Measurements from ENCODE around the gene SOX8. TPM values are rescaled to one million over a fixed set of nuclear protein-coding genes. Genes with fewer than 3 reads are reported as not detected.

The SOX8 gene
- total RNA-seq, 1 experiment from 2014 or later = 0.14 TPM

DNA sequence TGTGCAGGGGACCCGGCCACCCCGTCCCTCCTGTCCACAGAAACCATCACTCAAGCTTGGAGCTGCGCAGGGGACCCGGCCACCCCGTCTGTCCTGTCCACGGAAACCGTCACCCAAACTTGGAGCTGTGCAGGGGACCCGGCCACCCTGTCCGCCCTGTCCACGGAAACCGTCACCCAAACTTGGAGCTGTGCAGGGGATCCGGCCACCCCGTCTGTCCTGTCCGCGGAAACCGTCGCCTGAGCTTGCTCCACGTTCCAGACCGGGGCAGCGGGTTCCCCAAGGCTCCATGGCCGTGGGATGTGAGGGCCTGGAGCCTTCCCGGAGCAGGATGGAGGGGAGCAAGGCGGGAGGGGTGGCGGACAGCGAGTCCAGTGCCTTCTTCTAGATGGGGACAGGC lies 25.2 kb downstream of the SOX8 start:
- no peak for DNase-seq (ENCODE audit: low spot score)

DNA sequence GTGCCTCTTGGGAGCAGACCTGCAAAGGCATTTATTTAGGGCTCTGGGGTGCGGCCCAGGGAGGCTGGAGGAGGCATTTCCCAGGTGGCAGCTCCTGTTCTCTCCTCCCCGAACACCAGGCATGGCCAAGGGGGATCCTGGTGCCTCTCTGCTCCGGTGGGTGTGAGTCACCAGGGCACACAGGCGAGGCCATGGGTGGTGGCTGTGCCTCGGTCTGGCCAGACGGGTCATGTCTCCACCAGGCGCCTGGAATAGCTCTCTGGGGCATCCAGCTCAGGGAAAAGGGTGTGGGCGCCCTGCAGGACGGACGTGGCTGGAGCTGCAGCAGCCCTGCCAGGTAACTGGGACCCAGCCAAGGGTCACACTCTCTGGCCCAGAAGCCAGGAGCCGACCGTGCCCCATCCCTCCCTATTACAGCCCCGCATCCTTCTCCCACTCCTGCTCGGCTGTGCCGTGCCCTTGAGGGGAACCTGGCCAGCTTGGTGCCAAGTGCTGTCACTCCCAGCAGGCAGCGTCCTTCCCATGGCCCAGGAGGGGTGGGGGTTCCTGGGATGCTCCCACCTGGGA lies 25.8 kb downstream of the SOX8 start:
- peak; percentile 51 for DNase-seq (ENCODE audit: low spot score)

DNA sequence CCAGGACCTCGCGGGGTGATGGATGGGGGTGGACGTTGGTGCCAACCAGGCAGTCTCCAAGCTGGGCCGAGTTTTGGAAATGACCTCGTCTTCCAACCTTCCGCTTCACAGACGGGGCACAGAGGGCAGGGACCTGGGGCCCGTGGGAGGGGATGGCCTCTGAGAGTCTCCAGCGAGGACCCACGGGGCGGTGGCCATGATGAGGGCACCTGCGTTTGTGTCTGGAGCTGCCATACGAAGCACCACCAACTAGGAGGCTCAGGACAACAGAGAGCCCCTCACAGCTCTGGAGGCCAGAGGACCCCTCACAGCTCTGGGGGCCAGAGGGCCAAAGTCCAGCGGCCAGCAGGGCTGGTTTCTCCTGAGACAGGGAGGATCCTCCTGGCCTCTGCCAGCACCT lies 26.5 kb downstream of the SOX8 start:
- no peak for DNase-seq (ENCODE audit: low spot score)

DNA sequence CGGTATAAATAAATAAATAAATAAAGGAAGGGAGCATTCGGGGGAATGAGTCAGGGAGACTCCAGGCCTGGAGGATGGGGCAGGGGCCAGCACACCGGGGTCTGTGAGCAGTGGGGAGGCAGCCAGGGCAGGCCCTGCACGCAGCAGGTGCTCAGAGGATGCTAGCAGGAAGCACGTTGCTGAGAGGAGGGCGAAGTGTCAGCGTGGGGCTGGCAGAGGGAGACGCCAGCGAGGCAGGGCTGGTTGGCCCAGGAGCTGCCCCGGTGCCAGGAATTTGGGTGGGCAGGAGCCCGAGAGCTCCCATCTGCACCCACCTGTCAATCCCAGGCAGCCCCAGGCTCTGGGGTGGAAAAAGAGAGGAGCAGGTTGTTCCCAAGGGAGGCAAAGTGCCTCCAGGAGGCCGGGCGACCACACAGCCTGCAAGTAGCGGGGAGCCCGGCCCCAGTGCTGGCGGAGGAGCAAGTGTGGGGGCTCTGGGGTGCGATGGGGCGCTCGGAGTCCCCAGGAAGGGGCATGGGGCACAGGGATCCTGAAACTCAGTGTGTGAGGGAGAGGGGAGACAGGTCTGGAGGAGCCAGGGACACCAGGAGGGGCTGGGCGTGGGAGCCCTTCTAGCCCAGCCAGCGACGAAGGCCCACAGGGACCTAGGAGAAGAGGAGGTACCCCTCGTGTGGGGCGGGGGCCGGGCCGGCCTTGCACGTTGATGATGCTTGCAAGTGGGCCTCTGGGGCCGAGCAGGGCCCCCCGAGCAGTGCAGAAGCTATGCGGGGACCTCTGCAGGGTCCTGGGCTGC lies 28.0 kb downstream of the SOX8 start:
- no peak for DNase-seq (ENCODE audit: low spot score)

DNA sequence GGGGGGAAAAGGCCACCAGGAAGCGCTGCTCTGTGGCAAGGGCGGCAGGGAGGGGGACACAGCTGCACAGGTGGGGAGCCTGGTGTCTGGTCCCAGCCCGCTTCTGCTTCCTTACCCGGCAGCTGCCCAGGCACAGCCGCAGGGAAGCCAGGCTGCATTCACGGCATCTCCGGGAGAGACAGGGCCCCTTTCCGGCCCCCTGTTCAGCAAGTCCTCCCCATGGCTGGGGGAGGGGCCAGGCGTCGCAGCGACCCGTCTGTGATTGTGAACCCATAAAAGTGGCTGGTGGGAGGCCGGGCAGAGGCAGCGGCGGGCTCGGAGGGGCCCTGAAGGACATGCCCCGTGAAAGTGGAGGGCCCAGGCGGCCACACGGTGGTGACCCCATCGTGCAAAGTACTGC lies 28.7 kb downstream of the SOX8 start:
- DNase-seq (ENCODE audit: low spot score) = no peak

DNA sequence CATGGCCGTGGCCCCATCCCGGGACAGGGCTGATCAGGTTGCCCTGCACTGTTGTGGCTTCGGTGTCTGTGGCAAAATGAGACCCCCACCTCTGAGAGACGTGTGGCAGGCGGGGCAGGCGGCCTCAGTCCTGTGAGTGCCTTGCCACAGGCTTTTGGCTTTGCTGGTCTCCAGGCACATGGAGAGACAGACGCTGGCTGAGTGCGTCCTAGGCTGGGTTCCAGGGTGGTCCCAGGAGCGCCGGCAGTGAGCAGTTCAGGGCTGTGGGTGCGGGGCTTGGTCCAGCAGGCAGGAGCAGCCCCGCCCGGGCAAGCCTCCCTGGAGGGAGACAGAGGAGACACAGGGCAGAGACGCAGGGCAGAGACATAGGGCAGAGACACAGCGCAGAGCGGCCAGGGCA lies 29.2 kb downstream of the SOX8 start:
- no peak for DNase-seq (ENCODE audit: low spot score)

DNA sequence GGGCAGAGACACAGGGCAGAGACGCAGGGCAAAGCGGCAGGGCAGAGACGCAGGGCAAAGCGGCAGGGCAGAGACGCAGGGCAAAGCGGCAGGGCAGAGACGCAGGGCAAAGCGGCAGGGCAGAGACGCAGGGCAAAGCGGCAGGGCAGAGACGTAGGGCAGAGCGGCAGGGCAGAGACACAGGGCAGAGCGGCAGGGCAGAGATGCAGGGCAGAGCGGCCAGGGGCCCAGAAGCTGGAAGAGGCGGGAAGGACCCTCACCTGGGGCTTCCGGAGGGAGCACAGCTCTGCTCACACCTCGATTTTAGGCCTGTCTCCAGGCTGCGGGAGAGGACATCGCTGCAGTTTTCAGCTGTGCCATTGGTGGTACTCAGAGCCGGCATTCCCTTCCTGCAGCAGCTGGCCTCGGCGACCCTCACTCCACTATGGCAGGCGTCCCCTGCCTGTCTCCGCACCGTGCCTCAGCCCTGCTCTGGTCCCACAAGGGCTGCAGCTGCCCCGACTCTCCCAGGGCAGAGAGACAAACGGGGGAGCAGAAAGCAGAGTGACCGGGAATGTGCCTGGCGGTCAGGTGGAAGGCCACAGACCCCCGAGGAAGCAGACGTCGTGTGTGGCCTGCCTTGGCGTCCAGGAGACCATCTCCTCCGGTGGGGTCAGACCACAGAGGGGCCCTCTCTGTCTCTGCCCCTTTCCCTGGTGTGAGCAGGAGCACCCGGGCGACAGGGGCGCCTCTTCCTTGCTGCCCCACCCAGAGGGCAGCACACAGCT lies 29.9 kb downstream of the SOX8 start:
- no peak for DNase-seq (ENCODE audit: low spot score)

DNA sequence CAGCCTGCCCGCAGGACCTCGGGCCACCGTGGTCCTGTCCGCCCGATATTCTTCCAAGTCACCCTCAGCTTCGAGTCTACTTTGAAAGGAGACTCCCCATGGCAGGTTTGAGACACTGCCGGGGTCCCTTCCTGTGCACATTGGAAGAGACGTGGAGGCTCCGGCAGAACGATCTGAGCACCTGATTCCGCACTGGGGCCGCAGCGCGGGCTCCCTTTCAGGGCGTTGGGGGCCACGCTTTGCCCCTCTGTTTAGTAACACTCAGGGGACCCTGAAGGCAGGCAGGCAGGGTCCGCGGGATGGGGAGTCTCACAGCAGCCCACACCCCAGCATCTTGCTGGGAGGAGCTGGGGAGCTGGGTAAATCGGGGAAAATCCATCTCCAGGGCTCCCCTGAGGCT lies 30.6 kb downstream of the SOX8 start:
- DNase-seq (ENCODE audit: low spot score) = no peak

DNA sequence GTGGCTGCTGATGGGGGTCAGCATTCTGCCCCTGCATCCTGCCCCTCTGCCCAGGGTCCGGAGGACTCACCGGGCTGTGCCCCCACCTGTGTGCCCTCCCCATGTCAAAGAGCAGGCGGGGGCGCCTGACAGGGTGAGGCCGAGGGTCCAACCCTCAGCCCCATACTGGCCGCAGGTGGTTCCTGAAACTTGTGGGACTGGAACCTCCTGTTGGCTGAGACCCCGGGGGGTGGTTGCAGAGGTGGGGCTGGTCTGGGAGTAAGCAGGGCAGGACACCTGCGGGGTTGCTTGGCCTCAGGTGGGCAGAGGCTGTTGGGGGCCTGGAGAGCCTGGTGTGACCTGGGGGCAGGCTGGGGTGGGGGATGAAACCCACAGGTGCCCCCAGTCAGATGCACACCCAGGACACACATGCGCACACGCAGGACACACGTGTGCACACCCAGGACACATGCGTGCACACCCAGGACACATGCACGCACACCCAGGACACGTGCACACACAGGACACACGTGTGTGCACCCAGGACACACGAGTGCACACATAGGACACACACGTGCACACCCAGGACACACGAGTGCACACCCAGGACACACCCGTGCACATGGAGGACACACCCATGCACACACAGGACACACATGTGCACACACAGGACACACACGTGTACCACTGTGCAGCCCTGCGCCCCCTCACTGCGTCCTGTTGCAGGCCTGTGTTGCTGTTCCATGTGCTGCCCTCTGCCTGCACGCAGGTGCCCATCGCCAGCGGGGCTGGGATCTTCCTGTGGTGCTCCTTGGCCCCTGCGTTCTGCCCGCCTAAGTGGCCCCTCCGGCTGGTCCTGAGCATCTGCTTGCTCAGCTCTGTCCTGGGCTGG lies 31.4 kb downstream of the SOX8 start:
- DNase-seq (ENCODE audit: low spot score) = no peak

DNA sequence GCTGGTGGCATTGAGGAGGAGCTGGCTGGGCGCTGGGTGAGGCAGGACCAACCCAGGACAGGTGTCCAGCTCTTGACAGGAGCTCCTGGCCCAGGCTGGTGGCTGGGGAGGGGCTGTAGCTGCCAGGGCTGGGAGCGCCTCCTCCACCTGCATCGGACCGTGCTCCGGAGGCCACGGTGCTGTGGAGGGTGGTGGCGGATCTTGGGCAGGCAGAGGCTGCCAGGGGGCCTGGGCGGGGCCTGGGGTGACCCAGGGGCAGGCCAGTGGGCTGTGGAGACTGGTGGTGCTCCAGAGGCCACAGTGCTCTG lies 32.0 kb downstream of the SOX8 start:
- no peak for DNase-seq (ENCODE audit: low spot score)

DNA sequence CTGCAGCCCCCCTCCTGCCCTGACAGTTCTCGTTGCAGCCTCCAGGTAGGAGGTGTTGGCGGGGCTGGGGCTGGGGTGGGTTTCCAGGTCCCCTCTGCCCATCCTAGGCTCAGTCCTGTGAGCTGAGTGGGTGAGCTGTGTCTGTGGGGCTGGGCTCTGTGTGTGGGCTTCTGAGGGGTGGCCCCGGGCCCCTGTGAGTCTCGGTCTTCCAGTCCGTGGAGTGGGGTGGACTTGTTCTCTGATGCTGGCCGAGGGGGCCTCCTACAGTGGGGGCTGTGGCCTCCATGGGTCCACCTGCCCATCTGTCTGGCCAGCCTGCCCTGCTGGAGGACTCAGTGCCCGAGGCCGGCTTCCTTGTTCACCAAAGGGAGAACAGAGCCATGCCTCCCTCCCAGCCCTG lies 32.7 kb downstream of the SOX8 start:
- DNase-seq (ENCODE audit: low spot score) = no peak

DNA sequence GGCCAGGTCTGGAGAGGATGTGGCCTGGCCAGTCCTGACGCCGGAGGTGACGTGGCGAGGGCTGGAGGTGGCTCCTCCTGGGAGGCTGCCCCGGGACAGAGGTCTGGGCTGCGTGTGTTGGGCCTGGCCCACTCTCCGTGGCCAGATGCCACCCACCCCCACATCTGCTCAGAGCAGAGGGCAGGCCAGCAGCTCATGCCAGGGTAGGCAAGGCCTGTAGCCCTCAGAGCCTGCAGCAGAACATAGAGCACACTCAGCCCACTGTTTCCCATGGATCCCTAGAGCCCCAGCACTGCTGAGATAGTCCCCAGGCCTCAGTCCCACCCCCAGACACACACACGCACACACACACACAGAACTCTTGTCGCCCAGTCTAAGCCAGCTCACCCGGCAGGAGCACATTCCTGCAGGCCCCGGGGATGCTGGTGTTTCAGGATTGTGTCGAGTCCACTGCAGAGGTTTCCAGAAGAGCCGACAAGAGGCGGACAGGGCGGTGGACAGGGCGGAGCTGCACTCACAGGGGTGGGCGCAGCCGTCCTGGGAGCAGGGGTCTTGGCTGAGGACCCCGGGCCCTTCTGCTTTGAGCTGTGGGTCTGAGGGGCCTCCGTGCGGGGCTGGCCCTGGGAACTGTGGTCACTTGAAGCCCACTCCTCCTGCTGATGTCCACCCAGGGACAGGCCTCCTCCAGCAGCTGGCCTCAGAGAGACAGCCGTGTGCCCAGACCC lies 33.4 kb downstream of the SOX8 start:
- DNase-seq (ENCODE audit: low spot score) = no peak

DNA sequence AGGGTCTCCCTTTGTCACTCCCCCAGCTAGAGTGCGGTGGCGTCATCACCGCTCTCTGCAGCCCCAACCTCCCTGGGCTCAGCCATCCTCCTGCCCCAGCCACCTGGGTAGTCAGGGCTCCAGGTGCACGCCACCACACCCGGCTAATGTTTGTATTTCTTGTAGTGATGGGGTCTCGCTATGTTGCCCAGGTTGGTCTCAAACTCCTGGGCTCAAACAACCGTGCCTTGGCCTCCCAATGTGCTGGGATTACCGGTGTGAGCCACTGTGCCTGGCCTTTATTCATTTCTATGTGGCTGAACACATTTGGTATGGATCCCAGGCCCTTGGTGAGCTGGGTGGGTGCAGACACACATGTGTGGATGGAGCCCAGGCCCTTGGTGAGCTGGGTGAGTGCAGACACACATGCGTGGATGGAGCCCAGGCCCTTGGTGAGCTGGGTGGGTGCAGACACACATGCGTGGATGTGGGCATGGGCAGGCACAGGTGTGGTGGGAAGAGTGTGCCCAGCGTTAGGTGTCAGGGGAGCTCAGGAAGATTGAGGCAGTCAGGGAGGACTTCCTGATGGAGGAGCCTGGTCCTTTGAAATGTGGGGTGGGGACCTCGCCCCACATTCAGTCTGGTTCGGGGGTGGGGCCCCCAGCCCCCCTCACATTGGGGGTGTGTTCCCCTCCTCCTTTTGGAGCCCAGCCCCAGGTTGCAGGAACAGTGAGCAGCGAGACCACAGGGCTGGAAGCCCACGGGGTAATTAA lies 37.1 kb downstream of the SOX8 start:
- DNase-seq (ENCODE audit: low spot score) = no peak

DNA sequence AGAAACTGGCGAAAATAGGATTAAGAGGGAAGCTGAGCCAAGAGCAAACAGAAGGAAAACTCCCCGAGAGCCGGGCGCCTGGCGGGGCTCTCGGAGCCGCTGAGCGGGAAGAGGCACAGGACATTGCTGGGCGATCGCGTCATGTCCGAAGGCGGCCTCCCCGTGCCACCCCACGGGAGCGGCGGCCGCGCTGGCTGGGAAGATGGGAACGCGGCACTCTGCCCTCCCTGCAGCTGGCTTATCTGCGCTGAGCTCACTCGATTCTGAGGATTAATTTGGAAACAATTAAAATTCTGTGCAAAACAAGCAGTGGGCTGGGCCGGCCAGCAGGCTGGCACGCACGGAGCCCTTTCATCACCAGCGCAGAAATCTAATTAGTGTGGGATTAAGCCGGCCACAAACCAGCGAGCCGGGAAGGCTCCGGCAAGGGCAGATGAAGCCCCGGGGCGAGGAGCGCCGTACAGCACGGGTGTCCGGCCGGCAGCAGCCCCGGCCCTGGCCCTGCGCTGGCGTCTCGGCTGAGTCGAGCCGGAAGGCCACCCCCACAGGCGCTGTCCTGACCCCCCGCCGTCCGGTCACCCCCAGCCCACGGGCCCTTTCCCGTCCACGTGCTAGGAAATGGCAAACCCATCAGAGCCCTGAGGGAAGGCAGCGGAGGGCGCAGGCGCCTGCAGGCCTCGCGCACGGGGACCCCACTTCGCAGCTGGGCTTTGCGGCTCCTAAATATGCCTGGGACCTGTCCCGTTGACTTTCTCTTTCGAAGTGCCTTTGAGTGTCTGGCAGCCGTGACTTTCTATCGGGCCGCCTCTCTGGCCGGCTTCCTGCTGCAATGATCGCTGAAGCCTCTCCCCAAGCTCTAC lies 37.9 kb downstream of the SOX8 start:
- peak; percentile 60 for DNase-seq (ENCODE audit: low spot score)

DNA sequence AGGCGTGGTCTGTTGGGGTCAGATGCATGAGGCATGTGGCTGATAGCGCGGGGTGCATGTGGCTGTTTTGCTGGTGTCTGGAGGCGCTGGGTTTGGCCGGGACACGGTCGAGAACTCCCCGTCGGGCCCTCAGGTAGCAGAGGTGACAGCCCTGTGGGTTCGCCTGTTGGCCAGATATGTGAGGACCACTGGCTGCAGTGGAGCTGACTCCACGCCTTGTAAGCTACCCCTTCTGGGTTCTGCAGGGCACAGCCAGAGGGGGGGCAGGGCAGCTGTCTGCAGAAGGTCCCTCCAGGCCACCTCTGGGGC lies 38.5 kb downstream of the SOX8 start:
- DNase-seq (ENCODE audit: low spot score) = no peak

DNA sequence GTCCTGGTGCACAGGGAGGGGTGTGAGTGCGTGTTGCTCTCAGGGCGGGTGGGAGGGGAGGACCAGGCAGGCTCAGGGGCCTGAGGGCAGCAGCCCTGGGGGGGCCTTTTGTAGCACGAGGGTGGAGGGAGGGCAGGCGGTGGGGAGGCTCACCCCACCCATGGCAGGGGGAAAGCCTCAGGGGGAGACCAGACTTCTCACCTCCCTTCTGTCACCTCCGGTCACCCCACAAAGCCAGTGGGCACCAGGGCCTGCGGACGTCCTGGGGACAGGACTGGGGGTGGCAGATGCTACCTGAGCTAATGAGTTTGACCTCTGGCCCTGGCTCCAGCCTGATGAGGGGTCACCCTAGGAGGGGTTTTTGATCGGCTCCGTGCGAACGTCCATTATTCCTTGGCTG lies 39.0 kb downstream of the SOX8 start:
- no peak for DNase-seq (ENCODE audit: low spot score)

DNA sequence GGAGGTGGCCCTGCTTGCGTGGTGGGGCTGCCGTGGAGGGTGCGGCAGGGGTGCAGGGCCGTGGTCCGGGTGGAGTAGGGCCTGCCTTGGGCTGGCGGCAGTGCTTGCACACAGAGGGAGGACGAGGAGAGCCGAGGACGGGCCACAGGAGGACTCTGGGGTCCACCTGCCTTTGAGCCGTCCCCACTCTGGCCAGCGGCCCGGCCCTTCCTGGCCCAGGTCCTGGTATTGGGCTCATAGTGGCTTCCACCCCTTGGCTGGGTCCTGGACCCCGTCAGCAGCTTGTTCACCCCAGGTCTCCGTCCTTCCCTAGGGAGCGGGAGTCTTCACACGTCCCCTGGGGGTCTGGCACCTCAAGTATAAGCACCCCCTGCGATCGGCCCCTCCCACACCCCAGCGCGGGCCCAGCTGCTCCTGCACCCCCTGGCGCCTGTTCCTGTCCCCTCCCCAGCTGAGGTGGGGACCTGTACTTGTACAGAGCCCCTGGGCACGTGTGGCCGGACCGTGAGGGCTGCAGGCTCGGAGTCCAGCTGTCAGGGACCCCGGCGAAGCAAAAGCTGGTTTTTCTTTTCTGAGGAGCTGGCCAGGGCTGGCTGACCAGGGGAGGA lies 40.1 kb downstream of the SOX8 start:
- DNase-seq (ENCODE audit: low spot score) = no peak

DNA sequence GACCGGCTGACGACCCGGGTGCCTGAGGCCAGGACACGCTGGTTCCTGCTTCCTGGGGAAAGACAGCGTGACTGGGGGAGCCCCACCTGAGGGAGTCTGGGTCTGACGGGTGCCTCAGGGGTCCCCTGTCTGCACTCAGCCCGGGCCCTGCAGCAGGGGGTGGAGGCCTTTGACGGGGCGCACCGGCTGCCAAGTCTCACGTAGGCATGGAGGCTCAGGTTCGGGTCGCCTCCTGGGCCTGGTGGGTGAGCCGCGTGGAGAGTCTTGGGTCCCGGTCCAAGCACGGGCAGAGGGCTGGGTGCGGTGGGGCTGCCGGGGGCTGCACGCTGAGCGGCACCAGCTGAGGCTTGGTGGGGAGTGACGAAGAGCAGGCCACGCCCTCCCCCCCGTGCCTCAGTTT lies 40.9 kb downstream of the SOX8 start:
- DNase-seq (ENCODE audit: low spot score) = no peak

DNA sequence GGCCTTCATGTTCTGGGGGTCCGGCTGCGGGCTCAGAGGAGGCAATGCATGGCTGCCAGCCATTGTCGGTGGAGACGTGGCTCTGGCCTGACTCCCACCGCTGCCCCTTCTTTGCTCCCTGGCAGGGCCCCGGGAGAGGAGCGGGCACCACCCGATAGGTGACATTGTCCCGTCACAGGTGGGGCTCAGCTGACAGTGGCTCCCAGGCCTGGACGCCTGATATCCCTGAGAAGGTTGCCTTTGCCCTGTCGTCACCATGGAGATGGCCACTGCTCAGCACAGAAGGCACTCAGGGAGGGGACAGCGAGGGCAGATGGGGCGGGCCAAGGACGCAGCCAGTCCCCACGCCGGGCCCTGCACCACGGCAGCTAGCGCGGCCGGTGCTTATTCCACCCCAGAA lies 42.6 kb downstream of the SOX8 start:
- DNase-seq (ENCODE audit: low spot score) = no peak

Measured in A172 (cell line).